Measurements from ENCODE around the gene NBEA.

The NBEA gene

GRCh38 chr13:35014606-35015213 lies 72.6 kb downstream of the NBEA start:
- DNase-seq (ENCODE audit: low spot score), result no peak
- Histone ChIP-seq H3K27ac (ENCODE audit: poor library complexity, severe bottlenecking) (no peak overlapping the region), H3K9me3 (ENCODE audit: severe bottlenecking) (no peaks in the 10 kb centered on the region), H3K27me3 (ENCODE audit: insufficient read depth, poor library complexity, severe bottlenecking) (no peaks in the 10 kb centered on the region), H3K4me1 (ENCODE audit: insufficient read depth, poor library complexity, severe bottlenecking) (no peaks in the 10 kb centered on the region), H3K36me3 (ENCODE audit: low read depth) (no peaks in the 10 kb centered on the region), H3K4me3 (ENCODE audit: severe bottlenecking) (no peak overlapping the region)
- ATAC-seq (ENCODE audit: low read depth), result no peak
- TF ChIP-seq CTCF (IDR thresholded peaks at IDR 0.05; ENCODE audit: poor library complexity, severe bottlenecking), result no peak

GRCh38 chr13:35016362-35017112 lies 74.5 kb downstream of the NBEA start:
- no peaks in the 10 kb centered on the region for H3K9me3 ChIP-seq (ENCODE audit: severe bottlenecking)
- no peak for TF ChIP-seq CTCF (IDR thresholded peaks at IDR 0.05; ENCODE audit: poor library complexity, severe bottlenecking)

GRCh38 chr13:35025314-35025713 lies 83.2 kb downstream of the NBEA start:
- H3K36me3 ChIP-seq (ENCODE audit: low read depth), result no peaks in the 10 kb centered on the region
- H3K9me3 ChIP-seq (ENCODE audit: severe bottlenecking), result no peaks in the 10 kb centered on the region
- TF ChIP-seq CTCF (IDR thresholded peaks at IDR 0.05; ENCODE audit: poor library complexity, severe bottlenecking), result no peak
- H3K27me3 ChIP-seq (ENCODE audit: insufficient read depth, poor library complexity, severe bottlenecking), result no peaks in the 10 kb centered on the region
- no peak overlapping the region for H3K4me3 ChIP-seq (ENCODE audit: severe bottlenecking)
- no peaks in the 10 kb centered on the region for H3K4me1 ChIP-seq (ENCODE audit: insufficient read depth, poor library complexity, severe bottlenecking)
- ATAC-seq (ENCODE audit: low read depth), result no peak
- DNase-seq (ENCODE audit: low spot score), result no peak
- no peak overlapping the region for H3K27ac ChIP-seq (ENCODE audit: poor library complexity, severe bottlenecking)

More at GRCh38 chr13:35016362-35017112, 74.5 kb downstream of the NBEA start:
- no peak for ATAC-seq (ENCODE audit: low read depth)
- H3K36me3 ChIP-seq (ENCODE audit: low read depth), result no peaks in the 10 kb centered on the region
- no peak overlapping the region for H3K4me3 ChIP-seq (ENCODE audit: severe bottlenecking)
- no peak overlapping the region for H3K27ac ChIP-seq (ENCODE audit: poor library complexity, severe bottlenecking)
- DNase-seq (ENCODE audit: low spot score), result no peak
- no peaks in the 10 kb centered on the region for H3K4me1 ChIP-seq (ENCODE audit: insufficient read depth, poor library complexity, severe bottlenecking)
- H3K27me3 ChIP-seq (ENCODE audit: insufficient read depth, poor library complexity, severe bottlenecking), result no peaks in the 10 kb centered on the region

GRCh38 chr13:35028338-35028867 lies 86.3 kb downstream of the NBEA start:
- Histone ChIP-seq H3K27me3 (ENCODE audit: insufficient read depth, poor library complexity, severe bottlenecking) (no peaks in the 10 kb centered on the region), H3K4me3 (ENCODE audit: severe bottlenecking) (no peak overlapping the region), H3K36me3 (ENCODE audit: low read depth) (no peaks in the 10 kb centered on the region), H3K27ac (ENCODE audit: poor library complexity, severe bottlenecking) (no peak overlapping the region), H3K4me1 (ENCODE audit: insufficient read depth, poor library complexity, severe bottlenecking) (no peaks in the 10 kb centered on the region), H3K9me3 (ENCODE audit: severe bottlenecking) (no peaks in the 10 kb centered on the region)
- ATAC-seq (ENCODE audit: low read depth), result no peak
- no peak for TF ChIP-seq CTCF (IDR thresholded peaks at IDR 0.05; ENCODE audit: poor library complexity, severe bottlenecking)
- DNase-seq (ENCODE audit: low spot score), result no peak

GRCh38 chr13:35039012-35039411 lies 96.9 kb downstream of the NBEA start:
- no peaks in the 10 kb centered on the region for H3K4me1 ChIP-seq (ENCODE audit: insufficient read depth, poor library complexity, severe bottlenecking)
- H3K9me3 ChIP-seq (ENCODE audit: severe bottlenecking), result no peaks in the 10 kb centered on the region
- no peak for TF ChIP-seq CTCF (IDR thresholded peaks at IDR 0.05; ENCODE audit: poor library complexity, severe bottlenecking)
- ATAC-seq (ENCODE audit: low read depth) (no peak), DNase-seq (ENCODE audit: low spot score) (no peak)
- no peaks in the 10 kb centered on the region for H3K36me3 ChIP-seq (ENCODE audit: low read depth)
- no peak overlapping the region for H3K27ac ChIP-seq (ENCODE audit: poor library complexity, severe bottlenecking)
- H3K27me3 ChIP-seq (ENCODE audit: insufficient read depth, poor library complexity, severe bottlenecking), result no peaks in the 10 kb centered on the region
- no peak overlapping the region for H3K4me3 ChIP-seq (ENCODE audit: severe bottlenecking)

Measured in RWPE2 (cell line).